Inflammatory macrophage (primary cell): Measurements from ENCODE around the gene RASGRP2.

Experiments used
- DNase-seq, 2 donors: peaks; one replicate each; pipeline ENCODE4 v3.0.0-alpha.2; 2020 to 2022
- total RNA-seq, 18 experiments: gene quantifications; one replicate each; lab custom pipeline; 2026; ENCODE audit warnings: mixed read lengths in 6 of 18, inconsistent platforms in 2 of 18; lab: John Stamatoyannopoulos, UW

Gene RASGRP2
- total RNA-seq, result 0.99 to 39.7 (median 2.9) reads per million in 18 experiments

DNA sequence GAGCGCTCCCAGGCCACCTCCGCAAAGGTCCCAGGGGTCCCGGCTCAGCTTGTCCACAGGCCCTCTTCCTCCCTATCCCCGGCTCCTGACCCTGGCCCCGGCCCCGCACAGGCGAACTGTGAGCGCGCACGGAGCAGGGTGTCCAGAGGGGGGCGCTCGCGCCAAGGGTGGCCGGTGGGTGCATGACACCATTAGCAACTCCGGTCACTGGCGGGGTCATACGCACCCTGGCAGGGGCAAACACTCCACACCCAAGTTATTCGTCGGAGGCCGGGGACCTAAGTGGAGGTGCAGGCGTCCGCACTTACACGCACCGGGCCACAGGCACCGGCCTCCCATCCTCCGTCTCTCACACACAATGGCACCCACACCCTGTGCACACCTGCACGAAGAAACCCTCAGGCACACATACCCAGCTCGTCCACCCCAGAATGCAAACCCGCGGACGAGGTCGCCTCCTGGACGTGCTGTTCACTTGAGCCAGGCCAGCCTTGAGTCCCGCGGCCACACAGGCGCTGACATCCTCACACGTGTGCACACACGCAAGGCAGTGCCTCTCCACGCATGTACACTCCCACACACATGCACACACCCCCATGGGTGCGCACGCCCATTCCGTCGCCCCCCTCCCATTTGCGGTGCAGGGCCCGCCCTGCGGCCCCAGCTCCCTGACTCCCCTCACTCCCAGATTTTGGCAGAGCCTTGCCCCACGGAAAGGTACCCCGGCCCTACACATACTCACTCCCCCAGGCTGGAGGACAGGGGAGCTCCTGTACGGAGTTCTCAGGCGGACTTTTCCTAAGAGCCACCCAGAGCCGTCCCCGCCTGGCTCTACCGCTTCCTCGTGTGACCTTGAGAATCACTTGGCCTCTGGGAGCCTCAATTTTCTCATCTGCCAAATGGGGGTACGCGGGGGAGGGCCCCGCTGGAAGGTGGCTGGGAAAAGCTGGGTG, at the start of gene RASGRP2:
TSS of gene RASGRP2 (minus strand) at position 552 of the 953 bp plus-strand sequence. CDS start 1,276 bp downstream, outside the sequence.
- peak; percentile 55 to 74 for DNase-seq

DNA sequence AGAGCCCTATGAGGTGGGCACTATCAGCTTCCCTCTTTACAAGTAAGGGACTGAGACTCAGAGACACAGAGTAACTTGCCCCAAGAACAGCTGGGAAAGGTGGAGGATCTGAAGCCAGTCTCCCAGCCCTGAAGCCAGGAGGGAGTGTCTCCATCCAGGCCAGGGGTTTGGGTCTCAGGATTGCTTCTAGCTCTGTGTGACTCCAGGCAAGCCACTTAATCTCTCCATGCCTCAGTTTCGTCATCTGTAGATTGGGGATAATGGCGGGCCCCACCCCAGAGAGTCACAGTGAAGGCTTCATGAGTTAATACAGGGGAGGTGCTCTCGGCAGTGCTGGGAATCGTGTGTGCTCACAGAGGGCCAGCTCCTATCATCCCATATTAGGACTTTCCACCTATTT, 48.5 kb upstream of the RASGRP2 start:
- no peak for DNase-seq

- no peak for DNase-seq
These were observed 47.9 kb upstream of the RASGRP2 start for GRCh38 chr11:64791781-64792291.

DNA sequence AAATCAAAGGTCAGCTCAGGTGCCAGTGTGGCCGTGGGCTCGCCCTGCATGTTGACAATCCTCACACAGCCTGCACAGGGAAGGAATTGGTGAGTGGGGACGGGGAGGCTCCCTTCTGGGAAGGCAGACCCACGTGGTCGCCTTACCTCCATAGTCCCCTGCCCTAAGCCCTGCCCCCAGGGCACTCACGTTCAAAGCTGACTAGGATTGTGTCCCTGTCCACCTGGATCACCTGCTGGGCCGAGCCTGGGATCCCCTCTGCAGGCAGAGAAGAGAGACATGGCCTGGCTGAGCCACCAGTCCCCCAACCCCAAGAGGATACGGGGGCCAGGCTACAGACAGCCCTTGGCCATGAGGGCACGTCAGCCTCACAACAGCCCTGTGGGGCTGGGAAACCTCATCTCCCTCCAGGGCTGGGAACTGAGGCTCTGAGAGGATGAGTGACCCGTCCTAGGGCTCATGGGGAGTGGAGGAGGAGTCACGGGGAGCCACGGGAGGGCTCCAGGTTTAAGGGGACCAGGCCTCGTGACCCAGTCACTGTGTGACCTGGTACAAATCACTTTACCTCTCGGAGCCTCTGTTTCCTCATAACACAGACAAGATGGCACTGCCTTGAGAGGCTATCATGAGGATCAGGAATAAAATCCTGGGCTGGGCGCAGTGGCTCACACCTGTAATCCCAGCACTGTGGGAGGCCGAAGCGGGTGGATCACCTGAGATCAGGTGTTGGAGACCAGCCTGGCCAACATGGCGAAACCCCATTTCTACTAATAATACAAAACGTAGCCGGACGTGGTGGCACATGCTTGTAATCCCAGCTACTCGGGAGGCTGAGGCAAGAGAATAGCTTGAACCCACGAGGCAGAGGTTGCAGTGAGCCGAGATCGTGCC, 46.5 kb upstream of the RASGRP2 start:
- no peak for DNase-seq

- DNase-seq, result no peak
These were observed 45.6 kb upstream of the RASGRP2 start for GRCh38 chr11:64789331-64790204.

DNA sequence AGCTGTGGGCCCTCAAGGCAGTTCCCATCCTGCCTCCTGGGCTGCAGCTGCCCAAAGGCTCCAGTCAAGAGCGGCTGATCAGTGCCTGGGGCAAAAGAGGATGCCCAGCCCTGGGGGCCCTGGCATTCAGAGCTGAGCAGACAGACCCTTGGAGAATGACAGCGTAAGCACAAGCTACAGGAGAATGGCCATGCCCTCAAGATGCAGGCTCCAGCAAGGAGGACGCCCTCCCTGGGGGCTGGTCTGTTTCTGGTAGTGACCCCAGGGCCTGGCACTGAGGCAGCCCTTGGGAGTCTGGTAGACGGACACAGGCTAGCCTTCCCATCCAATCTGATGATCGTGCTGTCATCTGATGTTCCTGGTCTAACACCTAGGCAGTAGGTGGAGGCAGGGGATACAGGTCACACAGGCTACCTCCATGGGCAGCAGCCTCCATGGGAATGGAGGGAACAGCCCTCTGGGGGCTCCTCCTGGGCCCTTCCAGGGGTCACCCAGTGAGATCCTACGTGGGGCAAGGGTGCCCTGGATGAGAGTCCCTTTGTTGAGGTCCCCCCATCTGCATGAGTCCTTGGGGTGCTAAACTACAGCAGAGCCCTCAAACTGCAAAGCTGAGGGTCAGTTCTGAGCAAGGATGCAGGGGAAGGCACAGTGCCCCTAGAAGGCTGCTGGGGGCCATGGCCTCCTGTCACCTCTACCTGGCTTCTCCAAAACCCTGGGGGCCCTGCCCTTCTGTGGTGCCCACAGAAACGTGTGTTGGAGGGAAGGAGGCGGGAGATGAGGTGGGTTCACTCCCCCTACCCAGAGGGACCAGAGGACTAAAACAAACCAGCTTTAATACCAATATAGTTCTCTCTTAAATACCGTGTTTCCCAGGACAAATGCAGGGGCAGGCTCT, 44.6 kb upstream of the RASGRP2 start:
- no peak for DNase-seq

- peak; percentile 66 to 70 for DNase-seq
These were observed 43.8 kb upstream of the RASGRP2 start for GRCh38 chr11:64787526-64788320.

GRCh38 chr11:64786308-64786707, 42.4 kb upstream of the RASGRP2 start:
- DNase-seq, result no peak

DNA sequence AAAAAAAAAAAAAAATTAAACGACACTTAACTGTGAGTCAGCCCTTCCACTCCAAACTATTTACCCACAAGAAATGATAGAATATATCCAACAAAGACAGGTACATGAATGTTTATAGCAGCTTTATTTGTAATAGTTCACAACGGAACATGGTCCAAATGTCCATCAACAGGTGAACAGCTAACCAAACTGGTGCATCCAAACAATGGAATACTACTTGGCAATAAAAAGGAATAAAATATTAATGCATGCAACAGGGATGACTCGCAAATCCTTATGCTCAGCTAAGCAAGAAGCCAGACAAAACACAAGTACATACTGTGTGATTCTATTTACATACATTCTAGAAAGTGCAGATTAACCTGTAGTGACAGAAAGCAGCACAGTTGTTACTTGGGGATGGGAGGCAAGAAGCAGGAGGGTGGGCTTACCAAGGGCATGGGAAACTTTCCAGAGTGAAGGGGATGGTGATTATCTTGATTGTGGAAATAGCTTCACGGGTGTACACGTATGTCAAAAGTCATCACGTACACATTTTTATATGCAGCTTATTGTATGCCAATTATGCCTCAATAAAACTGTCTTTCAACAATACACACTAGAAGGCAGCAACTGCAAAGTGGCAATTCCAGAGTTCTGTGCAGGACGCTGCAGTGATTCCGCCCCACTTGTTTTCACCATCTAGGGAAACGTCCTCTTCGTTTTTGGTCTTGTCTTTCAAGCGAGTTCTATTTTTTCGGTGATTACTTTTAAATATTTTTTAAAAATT, 41.1 kb upstream of the RASGRP2 start:
- DNase-seq, result no peak

DNA sequence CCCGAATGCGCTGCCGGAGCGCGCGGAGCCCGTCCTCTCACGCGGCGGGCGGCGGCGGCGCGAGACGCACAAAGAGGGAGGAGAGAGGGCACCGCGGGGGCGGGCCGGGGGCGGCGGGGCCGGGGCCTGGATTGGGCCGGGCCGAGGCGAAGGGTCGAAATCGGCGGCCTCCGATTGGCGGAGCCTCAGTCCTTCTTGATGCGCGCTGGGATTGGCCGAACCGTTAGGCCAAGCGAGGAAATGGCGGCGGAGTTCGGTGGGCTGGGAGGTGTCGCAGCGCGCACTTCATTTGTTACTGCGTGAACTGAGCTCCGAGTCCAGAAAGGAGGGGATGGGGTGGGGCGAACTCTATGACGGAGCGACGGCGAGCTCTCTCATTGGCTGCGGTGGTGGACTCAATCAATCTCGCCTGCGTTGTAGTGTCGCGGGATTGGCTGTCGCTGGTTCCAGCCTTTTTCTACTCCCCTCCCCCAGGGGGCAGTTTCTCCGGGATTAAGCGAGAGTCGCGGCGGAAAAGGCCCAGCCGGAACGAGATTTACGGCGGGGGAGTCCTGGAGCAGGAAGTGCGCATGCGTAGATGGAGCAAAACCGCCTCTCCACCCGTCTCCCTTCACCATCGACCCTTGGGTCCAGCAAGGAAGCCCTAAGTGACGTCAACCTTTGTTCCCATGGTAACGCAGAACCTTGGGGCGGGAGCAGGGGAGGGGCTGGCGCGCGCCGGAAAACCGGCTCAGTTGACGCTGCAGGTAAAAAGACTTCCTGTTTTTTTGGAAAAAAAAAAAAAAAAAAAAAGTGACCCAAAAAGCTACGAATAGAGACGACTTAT, 34.7 kb upstream of the RASGRP2 start, which contains the start of gene SF1:
TSS of gene SF1 (minus strand) at position 70 of the 826 bp plus-strand sequence. CDS start 150 bp downstream, outside the sequence.
- DNase-seq, result peak; percentile 100

DNA sequence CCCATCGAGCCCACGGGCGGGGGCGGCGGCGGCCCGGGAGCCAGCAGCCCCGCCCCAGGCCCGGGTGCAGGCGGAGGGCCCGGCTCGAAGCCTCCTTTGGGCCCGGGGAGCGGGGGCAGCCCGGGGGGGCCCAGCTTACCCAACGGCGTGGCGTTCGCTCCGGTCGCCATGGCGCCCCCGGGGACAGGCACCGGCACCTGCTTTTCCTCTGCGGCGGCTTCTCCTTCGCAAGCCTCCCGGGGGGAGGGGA, 34.2 kb upstream of the RASGRP2 start:
- DNase-seq, result no peak

GRCh38 chr11:64777449-64778222, 33.7 kb upstream of the RASGRP2 start:
- peak; percentile 70 to 88 for DNase-seq

DNA sequence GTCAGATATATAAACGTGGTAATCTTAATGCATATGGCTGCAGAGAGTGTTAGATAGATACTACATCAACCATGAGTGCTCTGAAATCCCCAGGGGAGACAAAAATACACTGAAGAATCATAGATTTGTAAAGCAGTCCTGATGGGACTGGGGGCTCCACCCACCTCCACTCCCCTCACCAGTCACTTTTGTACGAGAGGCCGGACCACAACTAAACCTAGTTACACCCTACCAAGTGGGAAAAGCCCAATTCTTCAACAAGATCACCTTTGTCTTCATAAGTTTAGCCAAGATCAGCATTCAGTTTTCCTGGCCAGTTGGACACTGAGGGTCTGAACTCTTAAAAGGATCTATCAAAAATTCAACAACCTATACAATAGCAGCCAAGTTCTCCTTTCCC, 32.9 kb upstream of the RASGRP2 start:
- DNase-seq, result no peak

DNA sequence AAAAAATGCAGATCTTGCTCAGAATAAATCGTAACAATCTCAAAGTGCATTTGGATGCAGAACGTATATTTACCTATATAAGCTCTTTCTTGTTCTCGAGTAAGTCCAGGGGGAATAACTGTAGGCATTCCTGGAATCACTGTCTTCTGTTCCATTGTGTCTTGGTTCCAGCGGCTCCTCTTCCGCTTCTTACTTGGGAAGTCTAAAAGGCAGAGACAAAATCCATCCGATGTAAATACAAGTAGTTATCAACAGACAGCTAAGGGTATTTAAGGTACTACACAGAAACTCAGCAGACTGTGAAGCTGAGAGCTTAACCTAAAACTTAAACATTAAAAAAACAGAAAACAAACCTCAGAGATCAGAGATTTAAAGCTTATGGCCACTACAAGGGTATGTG, 32.5 kb upstream of the RASGRP2 start:
- no peak for DNase-seq

DNA sequence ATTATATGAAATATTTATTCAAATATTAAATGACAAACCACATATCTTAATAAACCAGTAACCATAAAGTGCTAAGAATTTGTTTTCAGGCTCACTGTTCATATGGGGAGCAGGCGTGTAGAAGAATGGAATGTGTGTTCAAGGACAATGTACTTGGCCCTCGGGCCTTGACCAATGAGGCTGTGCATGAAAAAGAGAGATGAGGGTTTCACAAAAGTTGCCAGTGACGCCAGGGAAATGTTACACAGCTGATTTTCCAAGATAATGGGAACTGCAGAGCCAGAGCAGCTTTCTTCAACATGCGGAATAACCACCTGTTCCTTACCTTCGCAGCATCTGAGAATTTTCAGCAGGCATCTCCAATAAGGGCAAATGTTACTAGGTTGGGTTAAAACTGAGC, 30.2 kb upstream of the RASGRP2 start:
- DNase-seq, result no peak

- peak; percentile 49 to 70 for DNase-seq
These were observed 28.5 kb upstream of the RASGRP2 start for GRCh38 chr11:64772303-64773018.

DNA sequence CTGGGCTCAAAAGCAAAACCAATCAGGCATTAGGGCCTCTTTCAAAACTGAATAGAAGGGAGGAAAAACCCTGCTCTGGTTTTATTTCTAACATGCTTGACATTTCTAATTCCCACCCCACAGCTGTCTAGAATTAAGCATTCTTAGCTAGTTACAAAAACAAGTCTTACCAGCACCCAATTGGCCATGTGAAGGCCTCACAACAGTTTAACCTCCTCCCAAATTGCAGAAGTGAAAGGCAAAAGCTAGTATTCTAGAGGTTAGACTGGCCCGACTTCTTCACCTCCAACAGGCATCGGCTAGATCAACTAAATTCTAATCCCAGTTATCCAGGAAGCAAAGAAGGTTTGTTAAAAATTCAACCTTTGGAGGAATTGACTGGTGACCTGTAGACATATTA, 27.9 kb upstream of the RASGRP2 start:
- peak; percentile 30 to 62 for DNase-seq
